IMR-90 (cell line): ENCODE measurements around the gene PNRC2. TPM values are rescaled to one million over a fixed set of nuclear protein-coding genes. Genes with fewer than 3 reads are reported as not detected.

Experiments
- ATAC-seq: fragments of 200-7000 bp; cut with Tn5 transposase; 2 replicates; pipeline ENCODE4 v1.9.1; 2020; ENCODE audit warnings: low read depth, mild to moderate bottlenecking, moderate library complexity
- BruUV-seq: library from RNA; stranded (reverse); fragments of 400-500 nt; replicated peaks from 2 replicates; lab custom pipeline; 2021; lab: Mats Ljungman, UMichigan
- CTCF ChIA-PET: fragments of 300-600 bp; formaldehyde crosslinking; extraction: SDS; loops from one replicate; lab custom pipeline; 2021; ENCODE audit warnings: antibody characterized with exemption; lab: Yijun Ruan, JAX
- POLR2A ChIA-PET: fragments of 300-600 bp; sonication (Branson Sonifier 250); formaldehyde crosslinking; loops from one replicate; lab custom pipeline; 2022; ENCODE audit warnings: antibody characterized with exemption; ENCODE audit not compliant: unreplicated experiment; lab: Charles Lee
- DNase-seq: peaks from one replicate; pipeline ENCODE4 v3.0.0; 2013
- H2AFZ ChIP-seq: replicated peaks from 2 replicates; pipeline ENCODE3; 2013; ENCODE audit warnings: low read length, mild to moderate bottlenecking; ENCODE audit not compliant: poor library complexity
- H2AK5ac ChIP-seq: 2 replicates; pipeline ENCODE4 v1.6.1; 2013; ENCODE audit warnings: low read depth, low read length, inconsistent platforms
- H2AK9ac ChIP-seq: replicated peaks from 2 replicates; pipeline ENCODE3; 2013; ENCODE audit warnings: mild to moderate bottlenecking, low read depth, low read length, moderate library complexity; ENCODE audit not compliant: poor library complexity
- H2BK120ac ChIP-seq: 2 replicates; pipeline ENCODE4 v1.6.1; 2013; ENCODE audit warnings: low read depth, low read length, inconsistent platforms
- H2BK15ac ChIP-seq: 3 replicates; pipeline ENCODE4 v1.6.1; 2013; ENCODE audit warnings: low read depth, low read length, inconsistent platforms
- H2BK20ac ChIP-seq: 2 replicates; pipeline ENCODE4 v1.6.1; 2013; ENCODE audit warnings: low read depth, mild to moderate bottlenecking, inconsistent platforms, low read length, moderate library complexity
- H2BK5ac ChIP-seq: 2 replicates; pipeline ENCODE4 v1.6.1; 2013; ENCODE audit warnings: mild to moderate bottlenecking, low read depth, low read length, inconsistent platforms; ENCODE audit not compliant: poor library complexity, severe bottlenecking
- H3K14ac ChIP-seq: replicated peaks from 2 replicates; pipeline ENCODE4 v1.6.1; 2013; ENCODE audit warnings: low read depth, low read length, inconsistent platforms
- H3K18ac ChIP-seq: 2 replicates; pipeline ENCODE4 v1.6.1; 2013; ENCODE audit warnings: low read depth, low read length, control low read depth
- H3K23ac ChIP-seq: 2 replicates; pipeline ENCODE4 v1.6.1; 2013; ENCODE audit warnings: low read depth, low read length, inconsistent platforms
- H3K27ac ChIP-seq: 2 replicates; pipeline ENCODE4 v1.5.1; 2013; ENCODE audit warnings: mild to moderate bottlenecking, control low read depth, low read length; ENCODE audit not compliant: insufficient read depth
- H3K27me3 ChIP-seq: 2 replicates; pipeline ENCODE4 v1.6.1; 2013; ENCODE audit warnings: low read length; ENCODE audit not compliant: control insufficient read depth, insufficient read depth
- H3K36me3 ChIP-seq: 2 replicates; pipeline ENCODE4 v1.6.1; 2013; ENCODE audit warnings: low read length, mixed read lengths; ENCODE audit not compliant: control insufficient read depth, insufficient read depth
- H3K4ac ChIP-seq: 2 replicates; pipeline ENCODE4 v1.6.1; 2013; ENCODE audit warnings: low read depth, low read length, inconsistent platforms
- H3K4me1 ChIP-seq: 2 replicates; pipeline ENCODE4 v1.6.1; 2013; ENCODE audit warnings: low read length, mixed read lengths; ENCODE audit not compliant: control insufficient read depth, insufficient read depth
- H3K4me2 ChIP-seq: 2 replicates; pipeline ENCODE4 v1.6.1; 2013; ENCODE audit warnings: low read depth, mild to moderate bottlenecking, control low read depth, low read length, moderate library complexity
- H3K4me3 ChIP-seq: 2 replicates; pipeline ENCODE4 v1.5.1; 2013; ENCODE audit warnings: low read depth, mild to moderate bottlenecking, control low read depth, low read length, moderate library complexity; ENCODE audit not compliant: insufficient read depth
- H3K56ac ChIP-seq: 2 replicates; pipeline ENCODE4 v1.6.1; 2013; ENCODE audit warnings: low read length, inconsistent platforms; ENCODE audit not compliant: insufficient read depth; ENCODE audit errors: extremely low read depth
- H3K79me1 ChIP-seq, 2 experiments: 2 replicates each; pipeline ENCODE4 v1.6.1; 2013; ENCODE audit warnings: low read length in 2 of 2, inconsistent platforms in 1 of 2, low read depth in 1 of 2
- H3K9ac ChIP-seq: 2 replicates; pipeline ENCODE4 v1.6.1; 2013; ENCODE audit warnings: low read depth, low read length, control low read depth
- H3K9me1 ChIP-seq: 2 replicates; pipeline ENCODE4 v1.6.1; 2013; ENCODE audit warnings: low read length, inconsistent platforms; ENCODE audit not compliant: insufficient read depth
- H3K9me3 ChIP-seq: 2 replicates; pipeline ENCODE4 v1.6.1; 2013; ENCODE audit warnings: low read length; ENCODE audit not compliant: control insufficient read depth, insufficient read depth
- H4K20me1 ChIP-seq: 2 replicates; pipeline ENCODE4 v1.6.1; 2013; ENCODE audit warnings: low read length, inconsistent platforms; ENCODE audit not compliant: insufficient read depth
- H4K5ac ChIP-seq: 2 replicates; pipeline ENCODE4 v1.6.1; 2013; ENCODE audit warnings: mild to moderate bottlenecking, low read depth, low read length, control low read depth
- H4K8ac ChIP-seq, 2 experiments: 2 replicates each; pipeline ENCODE4 v1.6.1; 2013; ENCODE audit warnings: low read depth in 2 of 2, low read length in 2 of 2, control low read depth in 1 of 2, inconsistent platforms in 1 of 2
- H4K91ac ChIP-seq: 2 replicates; pipeline ENCODE4 v1.6.1; 2013; ENCODE audit warnings: low read depth, low read length, inconsistent platforms; ENCODE audit not compliant: insufficient read depth
- MAZ ChIP-seq: IDR thresholded peaks from 2 replicates; pipeline ENCODE4 v1.6.1; 2012; ENCODE audit warnings: low read depth, mild to moderate bottlenecking, low read length, improper control_type of control experiment, moderate library complexity, borderline replicate concordance
- POLR2A ChIP-seq: IDR thresholded peaks from 2 replicates; pipeline ENCODE4 v1.6.1; 2012; ENCODE audit warnings: mild to moderate bottlenecking, low read depth, low read length
- RCOR1 ChIP-seq: IDR thresholded peaks from 2 replicates; pipeline ENCODE4 v1.6.1; 2012; ENCODE audit warnings: mild to moderate bottlenecking, low read length, improper control_type of control experiment; ENCODE audit not compliant: insufficient replicate concordance
- dilution Hi-C: fragments of 300-500 bp; cut with HindIII; formaldehyde crosslinking; loops from one replicate; pipeline ENCODE4 v1.14.3; 2018; ENCODE audit warnings: low sequenced_read_pairs; ENCODE audit not compliant: unreplicated experiment
- in situ Hi-C: fragments of 300-500 bp; cut with MboI; formaldehyde crosslinking; loops from 3 replicates; pipeline ENCODE4 v1.14.3; 2019; ENCODE audit warnings: low sequenced_read_pairs, inconsistent platforms, mixed read lengths
- intact Hi-C: fragments of 100-400 bp; cut with micrococcal nuclease; formaldehyde crosslinking; loops from 2 replicates; pipeline ENCODE4 v1.10.0; 2022
- polyA plus RNA-seq, 3 experiments: library from polyadenylated mRNA; depleted of rRNA; stranded (reverse); fragments of >200 nt; gene quantifications; 2 replicates each; pipeline ENCODE4 v1.2.3, GENCODE V29; 2012; ENCODE audit warnings: low replicate concordance in 1 of 3
- total RNA-seq: library from RNA; depleted of rRNA; stranded (reverse); fragments of >200 nt; gene quantifications from 2 replicates; pipeline ENCODE4 v1.2.3, GENCODE V29; 2012
- TF ChIP-seq, protein P1 (sequence below): fragments of 150-350 bp; IDR thresholded peaks from 2 replicates; pipeline ENCODE4 v1.6.1; 2017; ENCODE audit warnings: mild to moderate bottlenecking, antibody characterized with exemption, low read length, low read depth

The PNRC2 gene
- total and polyA plus RNA-seq, 2 of the 4 experiments (the other 2 are of a cell fraction): 50.6 to 76.0 TPM

DNA sequence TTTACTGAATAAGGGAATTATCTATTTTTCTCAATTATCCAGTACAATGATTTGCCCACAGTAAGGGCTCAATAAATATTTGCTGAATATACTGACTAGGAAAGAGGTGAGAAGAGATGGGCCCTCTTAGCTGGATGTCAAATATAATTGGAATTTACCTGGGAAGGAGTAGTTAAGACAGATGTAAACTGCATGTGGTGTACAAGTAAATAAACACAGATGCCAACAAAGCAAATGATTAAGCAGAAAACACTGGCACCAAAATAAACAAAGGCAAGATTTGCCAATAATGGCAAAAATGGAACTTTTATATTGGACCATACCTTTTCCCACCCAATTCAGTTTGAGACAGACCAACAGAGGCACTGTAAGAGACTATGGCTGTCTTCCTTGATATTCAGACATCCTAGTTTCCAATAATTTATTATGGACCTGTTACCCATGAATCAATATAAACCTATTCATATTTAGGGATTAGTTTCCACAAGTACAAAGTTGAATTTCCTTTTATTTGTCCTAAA lies 7.4 kb downstream of the PNRC2 start:
- Histone ChIP-seq H3K4ac (no peak overlapping the region), H2BK120ac (no peak overlapping the region), H3K9ac (no peak overlapping the region), H3K4me3 (no peak overlapping the region), H3K79me1 (peaks cover 13 to 20% of the 10 kb centered on the region in 2 experiments; a peak in 3 of 4 replicates), H3K4me1 (peaks cover 2% of the 10 kb centered on the region), H4K20me1 (peaks cover 26% of the 10 kb centered on the region), H4K5ac (no peak overlapping the region), H3K18ac (no peak overlapping the region), H2BK20ac (no peak overlapping the region), H2AK5ac (no peak overlapping the region), H3K27me3 (no peaks in the 10 kb centered on the region), H2BK5ac (no peak overlapping the region), H2AK9ac (no peak overlapping the region), H3K4me2 (no peak overlapping the region), H2AFZ (no peak overlapping the region), H3K9me3 (no peaks in the 10 kb centered on the region), H3K27ac (no peak overlapping the region), H4K8ac (no peak overlapping the region), H2BK15ac (no peak overlapping the region), H3K56ac (no peak overlapping the region), H3K14ac (no peak overlapping the region), H3K36me3 (peaks cover 14% of the 10 kb centered on the region), H3K23ac (no peak overlapping the region), H3K9me1 (no peaks in the 10 kb centered on the region), H4K91ac (no peak overlapping the region)
- intact Hi-C loops: no loop called here
- no peak for ATAC-seq
- dilution Hi-C loops: no loop called here
- no peak for DNase-seq
- POLR2A ChIA-PET: no interaction called here
- no TSS peak for BruUV-seq
- in situ Hi-C loops: no loop called here
- TF ChIP-seq, protein P1, sequence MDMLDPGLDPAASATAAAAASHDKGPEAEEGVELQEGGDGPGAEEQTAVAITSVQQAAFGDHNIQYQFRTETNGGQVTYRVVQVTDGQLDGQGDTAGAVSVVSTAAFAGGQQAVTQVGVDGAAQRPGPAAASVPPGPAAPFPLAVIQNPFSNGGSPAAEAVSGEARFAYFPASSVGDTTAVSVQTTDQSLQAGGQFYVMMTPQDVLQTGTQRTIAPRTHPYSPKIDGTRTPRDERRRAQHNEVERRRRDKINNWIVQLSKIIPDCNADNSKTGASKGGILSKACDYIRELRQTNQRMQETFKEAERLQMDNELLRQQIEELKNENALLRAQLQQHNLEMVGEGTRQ: no peak
- TF ChIP-seq RCOR1 (no peak), POLR2A (no peak), MAZ (no peak)
- CTCF ChIA-PET: no interaction called here
